IMR-90 (cell line): ENCODE measurements around the gene FMN1.

ENCODE experiments used
- BHLHE40 ChIP-seq: fragments of 150-350 bp; IDR thresholded peaks from 2 replicates; pipeline ENCODE4 v1.6.1; 2016; ENCODE audit warnings: mild to moderate bottlenecking, low read depth, low read length
- CHD1 ChIP-seq: IDR thresholded peaks from 2 replicates; pipeline ENCODE4 v1.6.1; 2012; ENCODE audit warnings: low read depth, low read length, improper control_type of control experiment
- FOS ChIP-seq: fragments of 150-350 bp; IDR thresholded peaks from 2 replicates; pipeline ENCODE4 v1.6.1; 2016; ENCODE audit warnings: low read depth, low read length
- MXI1 ChIP-seq: IDR thresholded peaks from 2 replicates; pipeline ENCODE4 v1.6.1; 2012; ENCODE audit warnings: low read depth, mild to moderate bottlenecking, low read length, moderate library complexity, borderline replicate concordance
- NFE2L2 ChIP-seq: fragments of 150-350 bp; IDR thresholded peaks from 2 replicates; pipeline ENCODE4 v1.6.1; 2016; ENCODE audit warnings: low read depth, mild to moderate bottlenecking, low read length
- POLR2A ChIP-seq: IDR thresholded peaks from 2 replicates; pipeline ENCODE4 v1.6.1; 2012; ENCODE audit warnings: mild to moderate bottlenecking, low read depth, low read length
- RAD21 ChIP-seq: IDR thresholded peaks from 2 replicates; pipeline ENCODE4 v1.6.1; 2012; ENCODE audit warnings: low read length, improper control_type of control experiment
- RFX5 ChIP-seq: IDR thresholded peaks from 2 replicates; pipeline ENCODE4 v1.8.0; 2012; ENCODE audit warnings: low read depth, mild to moderate bottlenecking, low read length, moderate library complexity
- SMC3 ChIP-seq: fragments of 150-350 bp; IDR thresholded peaks from 2 replicates; pipeline ENCODE4 v1.6.1; 2016; ENCODE audit warnings: low read depth, mild to moderate bottlenecking, antibody characterized with exemption, low read length, moderate library complexity
- TF ChIP-seq, protein P1 (sequence below): conservative IDR thresholded peaks from 2 replicates; pipeline ENCODE4 v1.5.1; 2012; ENCODE audit warnings: mild to moderate bottlenecking, low read depth, low read length, improper control_type of control experiment
- TF ChIP-seq, protein P2 (sequence below): fragments of 150-350 bp; IDR thresholded peaks from 2 replicates; pipeline ENCODE4 v1.6.1; 2017; ENCODE audit warnings: mild to moderate bottlenecking, antibody characterized with exemption, low read length, low read depth

DNA sequence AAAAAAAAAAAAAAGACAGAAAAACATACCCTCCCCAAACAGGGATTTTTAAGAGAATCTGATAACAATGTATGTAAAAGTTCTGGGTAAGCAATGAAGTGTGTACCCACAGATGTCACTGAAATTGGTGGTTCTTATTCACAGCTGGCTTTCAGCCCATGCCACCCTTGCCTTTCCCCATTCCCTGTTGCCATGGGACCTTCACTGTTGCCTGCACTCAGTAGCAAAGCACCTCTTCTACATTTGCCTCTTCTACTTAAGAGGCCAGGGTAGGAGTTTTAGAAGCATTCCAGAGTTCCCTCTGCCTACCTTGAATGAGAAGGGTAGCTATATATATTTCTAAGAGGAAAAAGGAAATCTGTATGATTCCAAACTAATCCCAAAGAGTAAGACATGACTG lies 57.4 kb downstream of the FMN1 start:
- TF ChIP-seq, protein P1, sequence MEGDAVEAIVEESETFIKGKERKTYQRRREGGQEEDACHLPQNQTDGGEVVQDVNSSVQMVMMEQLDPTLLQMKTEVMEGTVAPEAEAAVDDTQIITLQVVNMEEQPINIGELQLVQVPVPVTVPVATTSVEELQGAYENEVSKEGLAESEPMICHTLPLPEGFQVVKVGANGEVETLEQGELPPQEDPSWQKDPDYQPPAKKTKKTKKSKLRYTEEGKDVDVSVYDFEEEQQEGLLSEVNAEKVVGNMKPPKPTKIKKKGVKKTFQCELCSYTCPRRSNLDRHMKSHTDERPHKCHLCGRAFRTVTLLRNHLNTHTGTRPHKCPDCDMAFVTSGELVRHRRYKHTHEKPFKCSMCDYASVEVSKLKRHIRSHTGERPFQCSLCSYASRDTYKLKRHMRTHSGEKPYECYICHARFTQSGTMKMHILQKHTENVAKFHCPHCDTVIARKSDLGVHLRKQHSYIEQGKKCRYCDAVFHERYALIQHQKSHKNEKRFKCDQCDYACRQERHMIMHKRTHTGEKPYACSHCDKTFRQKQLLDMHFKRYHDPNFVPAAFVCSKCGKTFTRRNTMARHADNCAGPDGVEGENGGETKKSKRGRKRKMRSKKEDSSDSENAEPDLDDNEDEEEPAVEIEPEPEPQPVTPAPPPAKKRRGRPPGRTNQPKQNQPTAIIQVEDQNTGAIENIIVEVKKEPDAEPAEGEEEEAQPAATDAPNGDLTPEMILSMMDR: no peak
- TF ChIP-seq CHD1: no peak
- TF ChIP-seq FOS: no peak
- TF ChIP-seq RAD21: no peak
- no peak for TF ChIP-seq SMC3
- TF ChIP-seq MXI1: no peak
- TF ChIP-seq, protein P2, sequence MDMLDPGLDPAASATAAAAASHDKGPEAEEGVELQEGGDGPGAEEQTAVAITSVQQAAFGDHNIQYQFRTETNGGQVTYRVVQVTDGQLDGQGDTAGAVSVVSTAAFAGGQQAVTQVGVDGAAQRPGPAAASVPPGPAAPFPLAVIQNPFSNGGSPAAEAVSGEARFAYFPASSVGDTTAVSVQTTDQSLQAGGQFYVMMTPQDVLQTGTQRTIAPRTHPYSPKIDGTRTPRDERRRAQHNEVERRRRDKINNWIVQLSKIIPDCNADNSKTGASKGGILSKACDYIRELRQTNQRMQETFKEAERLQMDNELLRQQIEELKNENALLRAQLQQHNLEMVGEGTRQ: no peak
- TF ChIP-seq BHLHE40: no peak
- no peak for TF ChIP-seq POLR2A
- no peak for TF ChIP-seq RFX5
- no peak for TF ChIP-seq NFE2L2
